Jurkat, Clone E6-1 (cell line): Measurements from ENCODE around the gene GTF2B.

ENCODE experiments used
- DNase-seq: peaks from one replicate; pipeline ENCODE4 v3.0.0-alpha.2; 2011; ENCODE audit warnings: low read depth, low spot score
- H3K4me3 ChIP-seq: 2 replicates; pipeline ENCODE4 v1.5.1; 2011; ENCODE audit warnings: mild to moderate bottlenecking, low read length, control low read depth, moderate library complexity

GTF2B gene

DNA sequence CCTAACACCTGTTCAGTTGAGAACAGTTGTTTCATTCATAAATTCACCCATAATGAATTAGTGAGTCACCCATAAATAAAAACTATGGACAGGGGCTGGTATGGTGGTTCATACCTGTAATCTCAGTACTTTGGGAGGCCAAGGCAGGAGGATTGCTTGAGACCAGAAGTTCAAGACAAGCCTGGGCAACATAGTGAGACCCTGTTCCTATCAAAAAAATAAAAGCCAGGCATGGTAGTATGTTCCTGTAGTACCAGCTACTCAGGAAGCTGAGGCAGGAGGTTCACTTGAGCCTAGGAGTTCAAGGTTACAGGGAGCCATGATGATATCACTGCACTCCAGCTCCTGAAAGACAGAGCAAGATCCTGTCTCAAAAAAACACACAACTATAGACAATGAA, 79.0 kb downstream of the GTF2B start:
- no peak for DNase-seq

DNA sequence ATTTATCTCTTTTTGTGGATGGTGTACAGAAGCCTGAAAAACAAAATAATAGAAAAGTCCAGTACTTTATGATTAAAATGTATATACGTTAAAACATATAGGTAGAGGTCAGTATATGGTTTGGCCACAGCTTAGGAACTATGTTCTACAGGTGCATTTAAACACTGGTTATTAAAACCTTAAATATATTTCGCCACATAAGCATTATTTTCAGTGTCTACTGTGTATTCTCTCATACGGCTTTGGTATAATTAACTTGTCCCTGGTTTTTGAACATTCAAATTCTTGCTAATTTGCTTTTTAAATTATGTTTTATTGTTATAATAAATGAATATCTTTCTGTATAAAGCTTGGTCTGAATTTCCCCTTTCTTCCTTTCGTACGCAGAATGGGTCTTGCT, 87.9 kb downstream of the GTF2B start:
- H3K4me3 ChIP-seq = no peak overlapping the region
- no peak for DNase-seq

More for the DNA sequence above, 79.0 kb downstream of the GTF2B start:
- H3K4me3 ChIP-seq = no peak overlapping the region

DNA sequence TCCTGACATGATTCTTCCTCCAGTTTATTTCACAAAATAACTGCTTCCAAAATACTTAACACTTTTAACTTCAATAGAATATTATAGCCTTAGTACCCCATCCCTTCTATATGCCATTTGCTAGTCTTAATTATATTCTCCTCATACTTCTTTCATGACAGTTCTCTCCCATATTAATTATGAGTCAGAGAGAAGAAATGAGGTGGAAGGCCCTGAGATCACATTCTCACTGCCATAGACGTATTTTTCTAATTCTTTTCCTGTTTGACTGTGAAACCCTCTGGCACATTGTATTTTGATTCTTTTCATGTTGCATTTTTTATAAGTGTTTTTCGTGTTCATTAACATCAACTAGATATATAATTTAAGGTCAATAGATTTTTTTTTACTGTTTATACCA, 88.4 kb downstream of the GTF2B start:
- no peak for DNase-seq
- H3K4me3 ChIP-seq = no peak overlapping the region
